K562 (cell line): ENCODE data around the gene FOCAD. TPM values are rescaled to one million over a fixed set of nuclear protein-coding genes. Genes with fewer than 3 reads are reported as not detected.

Source experiments
- ATAC-seq: fragments of 200-7000 bp; cut with Tn5 transposase; 3 replicates; pipeline ENCODE4 v1.9.1; 2020; ENCODE audit warnings: moderate library complexity
- BruUV-seq: library from RNA; stranded (reverse); fragments of 400-500 nt; replicated peaks from 2 replicates; lab custom pipeline; 2021; lab: Mats Ljungman, UMichigan
- CTCF ChIA-PET: fragments of 300-600 bp; formaldehyde crosslinking; extraction: SDS; loops from one replicate; lab custom pipeline; 2021; ENCODE audit warnings: low intra/inter-chr PET ratio; lab: Yijun Ruan, JAX
- POLR2A ChIA-PET: fragments of 300-600, 350-650 bp; sonication (Branson Sonifier 250); formaldehyde crosslinking; extraction: SDS; loops from one replicate; lab custom pipeline; 2021; ENCODE audit warnings: antibody characterized with exemption, inconsistent platforms; lab: Yijun Ruan, JAX
- DNase-seq, 4 experiments: peaks; one replicate each; pipeline versions ENCODE4 v3.0.0 to v3.0.0-alpha.2; 2011 to 2018; ENCODE audit warnings: low spot score in 3 of 4, mixed read lengths in 3 of 4; ENCODE audit errors: extremely low read depth in 1 of 4
- FAIRE-seq: peaks from 2 replicates; lab custom pipeline; 2011; peaks lifted over from hg19 to GRCh38; lab: Jason Lieb, UNC
- H2AFZ ChIP-seq: 2 replicates; pipeline ENCODE4 v1.6.0; 2011; ENCODE audit warnings: low read depth, low read length, control low read depth, inconsistent platforms
- H3K27ac ChIP-seq: fragments of 200-600 bp; 3 replicates; pipeline ENCODE4 v1.8.0; 2011; ENCODE audit warnings: low read depth, mild to moderate bottlenecking, control low read depth, inconsistent platforms, low read length, moderate library complexity, mixed read lengths; ENCODE audit errors: extremely low read depth
- H3K27me3 ChIP-seq, 2 experiments: fragments of 300-600 bp in 1 of 2; 2 replicates in 1 of 2; 3 replicates in 1 of 2; pipeline versions ENCODE4 v1.6.0 to v1.8.0; 2011; ENCODE audit warnings: inconsistent platforms in 2 of 2, low read length in 2 of 2, mild to moderate bottlenecking in 1 of 2, mixed read lengths in 1 of 2, moderate library complexity in 1 of 2; ENCODE audit not compliant: control insufficient read depth in 2 of 2, insufficient read depth in 2 of 2
- H3K36me3 ChIP-seq: fragments of 300-600 bp; 3 replicates; pipeline ENCODE4 v1.8.0; 2011; ENCODE audit warnings: mild to moderate bottlenecking, low read length, inconsistent platforms; ENCODE audit not compliant: control insufficient read depth, insufficient read depth
- H3K4me1 ChIP-seq, 2 experiments: fragments of 200-600 bp in 1 of 2; replicated peaks in 1 of 2; 2 replicates in 1 of 2; 3 replicates in 1 of 2; pipeline versions ENCODE4 v1.5.1 to v1.8.0; 2011; ENCODE audit warnings: inconsistent platforms in 2 of 2, low read length in 2 of 2, mild to moderate bottlenecking in 1 of 2, mixed read lengths in 1 of 2, moderate library complexity in 1 of 2; ENCODE audit not compliant: control insufficient read depth in 2 of 2, insufficient read depth in 2 of 2
- H3K4me2 ChIP-seq: 2 replicates; pipeline ENCODE4 v1.6.1; 2011; ENCODE audit warnings: low read length, control low read depth, inconsistent platforms, mixed read lengths; ENCODE audit not compliant: insufficient read depth
- H3K4me3 ChIP-seq: fragments of 200-600 bp; sonication (generic), shearing (Covaris generic); 2 replicates; pipeline ENCODE4 v1.5.1; 2016; ENCODE audit warnings: control low read depth, inconsistent platforms
- H3K79me2 ChIP-seq: fragments of 200-600 bp; 3 replicates; pipeline ENCODE4 v1.8.0; 2011; ENCODE audit warnings: low read length, inconsistent platforms; ENCODE audit not compliant: control insufficient read depth, insufficient read depth
- H3K9ac ChIP-seq, 2 experiments: 2 replicates each; pipeline versions ENCODE4 v1.6.0 to v1.6.1; 2011; ENCODE audit warnings: low read depth in 2 of 2, low read length in 2 of 2, control low read depth in 1 of 2, inconsistent platforms in 1 of 2, mild to moderate bottlenecking in 1 of 2, mixed read lengths in 1 of 2; ENCODE audit not compliant: insufficient read depth in 1 of 2
- H3K9me1 ChIP-seq: one replicate; pipeline ENCODE4 v1.6.0; 2011; ENCODE audit warnings: inconsistent platforms, mild to moderate bottlenecking, low read length, moderate library complexity; ENCODE audit not compliant: control insufficient read depth, insufficient read depth
- H3K9me3 ChIP-seq: replicated peaks from 2 replicates; pipeline ENCODE4 v1.5.1; 2011; ENCODE audit warnings: low read depth, low read length, inconsistent platforms; ENCODE audit not compliant: control insufficient read depth, insufficient read depth
- H4K20me1 ChIP-seq: replicated peaks from 2 replicates; pipeline ENCODE4 v1.6.1; 2011; ENCODE audit warnings: low read length, inconsistent platforms, mixed read lengths; ENCODE audit not compliant: control insufficient read depth, insufficient read depth
- CREBBP ChIP-seq: IDR thresholded peaks from one replicate; pipeline ENCODE4 v1.6.1; 2012; ENCODE audit warnings: low read depth, mild to moderate bottlenecking, control low read depth, inconsistent platforms, low read length
- ELF1 ChIP-seq: fragments of 200-800 bp; sonication (Bioruptor generic); IDR thresholded peaks from 2 replicates; pipeline ENCODE4 v1.6.1; 2016; ENCODE audit warnings: missing genetic modification characterization, missing compliant biosample characterization
- ILF3 ChIP-seq: fragments of 450-650 bp; IDR thresholded peaks from 2 replicates; pipeline ENCODE4 v1.6.1; 2018; ENCODE audit warnings: antibody characterized with exemption, mild to moderate bottlenecking, moderate library complexity, borderline replicate concordance
- RB1 ChIP-seq: fragments of 450-650 bp; IDR thresholded peaks from 2 replicates; pipeline ENCODE4 v1.6.1; 2017; ENCODE audit warnings: low read depth, mild to moderate bottlenecking
- YBX1 ChIP-seq: fragments of 450-650 bp; IDR thresholded peaks from 2 replicates; pipeline ENCODE4 v1.7.1; 2016; ENCODE audit warnings: mild to moderate bottlenecking
- ZEB2 ChIP-seq: fragments of 450-650 bp; IDR thresholded peaks from 2 replicates; pipeline ENCODE4 v1.6.1; 2016
- ZNF175 ChIP-seq: fragments of 200-800 bp; sonication (Bioruptor generic); IDR thresholded peaks from 2 replicates; pipeline ENCODE4 v1.6.1; 2016; ENCODE audit warnings: low read depth, mild to moderate bottlenecking, missing genetic modification characterization, missing compliant biosample characterization
- WGBS: fragments of 100-300 bp; shearing (Covaris generic); methylation state at CpG from one replicate; pipeline ENCODE4 v1.1.6; 2016; ENCODE audit warnings: low coverage, mixed read lengths; ENCODE audit not compliant: insufficient coverage; ENCODE audit errors: missing lambda C conversion rate; 5-methylcytosine and 5-hydroxymethylcytosine counted together
- in situ Hi-C: fragments of 300-500 bp; cut with MboI; formaldehyde crosslinking; loops from 4 replicates; pipeline ENCODE4 v1.15.0; 2018; ENCODE audit warnings: inconsistent platforms, mixed read lengths
- intact Hi-C: fragments of 100-400 bp; cut with micrococcal nuclease; formaldehyde crosslinking; loops from 2 replicates; pipeline ENCODE4 v1.14.2; 2022
- polyA plus RNA-seq, 8 experiments: library from polyadenylated mRNA; depleted of rRNA in 4 of 8; stranded (reverse) in 5 of 8; unstranded in 3 of 8; fragments of >200 nt; fragmentation: Nextera tagmentation in 2 of 8; fragmentation: Illumina TruSeq in 1 of 8; extraction: Ambion mirVana in 2 of 8; extraction: Trizol in 1 of 8; gene quantifications; 2 replicates each; pipeline versions ENCODE4 v1.2.1 to v1.2.3, GENCODE V29; 2011 to 2014; ENCODE audit warnings: inconsistent platforms in 1 of 8, missing spikeins in 1 of 8
- total RNA-seq, 7 experiments: library from RNA; depleted of rRNA in 6 of 7; stranded (reverse); fragments of >200 nt in 6 of 7; fragmentation: Illumina TruSeq in 2 of 7; extraction: Trizol in 2 of 7; gene quantifications; 2 replicates each; pipeline versions ENCODE4 v1.2.1 to v1.2.3, GENCODE V29; 2011 to 2021; ENCODE audit warnings: low replicate concordance in 1 of 7
- TF ChIP-seq, protein P1 (sequence below): sonication (generic); IDR thresholded peaks from 2 replicates; pipeline ENCODE4 v1.6.1; 2016
- TF ChIP-seq, protein P2 (sequence below): IDR thresholded peaks from 2 replicates; pipeline ENCODE4 v1.6.1; 2014; ENCODE audit warnings: antibody characterized with exemption
- TF ChIP-seq, protein P3 (sequence below), 2 experiments: fragments of 150-350 bp in 1 of 2; IDR thresholded peaks; 2 replicates each; pipeline ENCODE4 v1.6.1; 2012 to 2016; ENCODE audit warnings: low read depth in 2 of 2, low read length in 2 of 2, mild to moderate bottlenecking in 1 of 2, moderate library complexity in 1 of 2
- TF ChIP-seq, protein P4 (sequence below): sonication (generic); formaldehyde crosslinking; IDR thresholded peaks from 2 replicates; pipeline ENCODE4 v1.9.0; 2022; ENCODE audit warnings: mild to moderate bottlenecking, missing genetic modification reagents
- TF ChIP-seq, protein P5 (sequence below), 3 experiments: fragments of 200-800 bp in 1 of 3; fragments of 250-450 bp in 1 of 3; fragments of 450-650 bp in 1 of 3; sonication (Bioruptor Pico) in 1 of 3; sonication (Bioruptor generic) in 1 of 3; formaldehyde crosslinking in 1 of 3; IDR thresholded peaks; 2 replicates each; pipeline versions ENCODE4 v1.6.1 to v1.8.0; 2016 to 2022; ENCODE audit warnings: mild to moderate bottlenecking in 2 of 3, missing genetic modification characterization in 2 of 3, missing compliant biosample characterization in 1 of 3, moderate library complexity in 1 of 3

Gene FOCAD
- total and polyA plus RNA-seq, 9 of the 15 experiments (the other 6 are each of a cell fraction or from before 2014, with no cell fraction given), result 0.13 to 2.4 (median 1.6) TPM

DNA sequence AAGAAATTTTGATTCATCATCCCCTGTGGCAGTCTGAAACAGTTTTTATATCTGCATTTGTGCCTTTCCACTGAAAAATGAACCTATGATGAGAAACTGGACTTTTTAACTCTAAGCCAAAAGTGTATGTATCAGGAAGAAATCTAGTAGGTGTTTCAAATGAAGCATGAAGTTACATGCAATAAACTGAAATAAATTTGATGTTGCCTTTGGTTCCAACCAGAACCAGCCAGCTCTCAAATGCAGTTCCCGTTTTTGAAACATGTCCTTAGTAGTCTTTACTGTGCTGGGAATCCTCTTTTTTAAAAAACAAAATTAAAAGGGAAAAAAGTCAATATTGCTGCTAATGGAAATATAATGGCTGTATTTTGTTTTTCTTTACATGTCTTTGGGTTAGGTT, 303.5 kb downstream of the FOCAD start:
- BruUV-seq, result no TSS peak
- Histone ChIP-seq H4K20me1 (no peaks in the 10 kb centered on the region), H3K4me1 (no peaks in the 10 kb centered on the region), H3K79me2 (no peaks in the 10 kb centered on the region), H3K9me1 (no peaks in the 10 kb centered on the region), H3K4me2 (no peak overlapping the region), H3K9ac (no peak overlapping the region), H3K4me3 (no peak overlapping the region), H3K36me3 (no peaks in the 10 kb centered on the region), H3K27ac (no peak overlapping the region), H3K27me3 (no peaks in the 10 kb centered on the region), H2AFZ (no peak overlapping the region), H3K9me3 (no peaks in the 10 kb centered on the region)
- ChIA-PET CTCF (no interaction called here), POLR2A (no interaction called here)
- no peak for ATAC-seq
- intact Hi-C loops (no loop called here), in situ Hi-C loops (no loop called here)
- DNase-seq, result no peak
- no peak for FAIRE-seq
- WGBS, result no CpG with 5 or more reads among the region's 1 CpG
- no peak for TF ChIP-seq CREBBP
- TF ChIP-seq, protein P1, sequence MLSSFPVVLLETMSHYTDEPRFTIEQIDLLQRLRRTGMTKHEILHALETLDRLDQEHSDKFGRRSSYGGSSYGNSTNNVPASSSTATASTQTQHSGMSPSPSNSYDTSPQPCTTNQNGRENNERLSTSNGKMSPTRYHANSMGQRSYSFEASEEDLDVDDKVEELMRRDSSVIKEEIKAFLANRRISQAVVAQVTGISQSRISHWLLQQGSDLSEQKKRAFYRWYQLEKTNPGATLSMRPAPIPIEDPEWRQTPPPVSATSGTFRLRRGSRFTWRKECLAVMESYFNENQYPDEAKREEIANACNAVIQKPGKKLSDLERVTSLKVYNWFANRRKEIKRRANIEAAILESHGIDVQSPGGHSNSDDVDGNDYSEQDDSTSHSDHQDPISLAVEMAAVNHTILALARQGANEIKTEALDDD, result no peak
- TF ChIP-seq, protein P2, sequence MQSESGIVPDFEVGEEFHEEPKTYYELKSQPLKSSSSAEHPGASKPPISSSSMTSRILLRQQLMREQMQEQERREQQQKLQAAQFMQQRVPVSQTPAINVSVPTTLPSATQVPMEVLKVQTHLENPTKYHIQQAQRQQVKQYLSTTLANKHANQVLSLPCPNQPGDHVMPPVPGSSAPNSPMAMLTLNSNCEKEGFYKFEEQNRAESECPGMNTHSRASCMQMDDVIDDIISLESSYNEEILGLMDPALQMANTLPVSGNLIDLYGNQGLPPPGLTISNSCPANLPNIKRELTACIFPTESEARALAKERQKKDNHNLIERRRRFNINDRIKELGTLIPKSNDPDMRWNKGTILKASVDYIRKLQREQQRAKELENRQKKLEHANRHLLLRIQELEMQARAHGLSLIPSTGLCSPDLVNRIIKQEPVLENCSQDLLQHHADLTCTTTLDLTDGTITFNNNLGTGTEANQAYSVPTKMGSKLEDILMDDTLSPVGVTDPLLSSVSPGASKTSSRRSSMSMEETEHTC, result no peak
- no peak for TF ChIP-seq ZNF175 (CRISPR knock-in tag)
- TF ChIP-seq ELF1 (tag), result no peak
- TF ChIP-seq, protein P3, sequence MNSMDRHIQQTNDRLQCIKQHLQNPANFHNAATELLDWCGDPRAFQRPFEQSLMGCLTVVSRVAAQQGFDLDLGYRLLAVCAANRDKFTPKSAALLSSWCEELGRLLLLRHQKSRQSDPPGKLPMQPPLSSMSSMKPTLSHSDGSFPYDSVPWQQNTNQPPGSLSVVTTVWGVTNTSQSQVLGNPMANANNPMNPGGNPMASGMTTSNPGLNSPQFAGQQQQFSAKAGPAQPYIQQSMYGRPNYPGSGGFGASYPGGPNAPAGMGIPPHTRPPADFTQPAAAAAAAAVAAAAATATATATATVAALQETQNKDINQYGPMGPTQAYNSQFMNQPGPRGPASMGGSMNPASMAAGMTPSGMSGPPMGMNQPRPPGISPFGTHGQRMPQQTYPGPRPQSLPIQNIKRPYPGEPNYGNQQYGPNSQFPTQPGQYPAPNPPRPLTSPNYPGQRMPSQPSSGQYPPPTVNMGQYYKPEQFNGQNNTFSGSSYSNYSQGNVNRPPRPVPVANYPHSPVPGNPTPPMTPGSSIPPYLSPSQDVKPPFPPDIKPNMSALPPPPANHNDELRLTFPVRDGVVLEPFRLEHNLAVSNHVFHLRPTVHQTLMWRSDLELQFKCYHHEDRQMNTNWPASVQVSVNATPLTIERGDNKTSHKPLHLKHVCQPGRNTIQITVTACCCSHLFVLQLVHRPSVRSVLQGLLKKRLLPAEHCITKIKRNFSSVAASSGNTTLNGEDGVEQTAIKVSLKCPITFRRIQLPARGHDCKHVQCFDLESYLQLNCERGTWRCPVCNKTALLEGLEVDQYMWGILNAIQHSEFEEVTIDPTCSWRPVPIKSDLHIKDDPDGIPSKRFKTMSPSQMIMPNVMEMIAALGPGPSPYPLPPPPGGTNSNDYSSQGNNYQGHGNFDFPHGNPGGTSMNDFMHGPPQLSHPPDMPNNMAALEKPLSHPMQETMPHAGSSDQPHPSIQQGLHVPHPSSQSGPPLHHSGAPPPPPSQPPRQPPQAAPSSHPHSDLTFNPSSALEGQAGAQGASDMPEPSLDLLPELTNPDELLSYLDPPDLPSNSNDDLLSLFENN (IDR thresholded peaks at IDR 0.05; ENCODE audit: low read depth in 2 of 2, low read length in 2 of 2), result no peak
- TF ChIP-seq, protein P4, sequence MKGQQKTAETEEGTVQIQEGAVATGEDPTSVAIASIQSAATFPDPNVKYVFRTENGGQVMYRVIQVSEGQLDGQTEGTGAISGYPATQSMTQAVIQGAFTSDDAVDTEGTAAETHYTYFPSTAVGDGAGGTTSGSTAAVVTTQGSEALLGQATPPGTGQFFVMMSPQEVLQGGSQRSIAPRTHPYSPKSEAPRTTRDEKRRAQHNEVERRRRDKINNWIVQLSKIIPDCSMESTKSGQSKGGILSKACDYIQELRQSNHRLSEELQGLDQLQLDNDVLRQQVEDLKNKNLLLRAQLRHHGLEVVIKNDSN (CRISPR knock-in tag), result no peak
- TF ChIP-seq ILF3, result no peak
- TF ChIP-seq, protein P5, sequence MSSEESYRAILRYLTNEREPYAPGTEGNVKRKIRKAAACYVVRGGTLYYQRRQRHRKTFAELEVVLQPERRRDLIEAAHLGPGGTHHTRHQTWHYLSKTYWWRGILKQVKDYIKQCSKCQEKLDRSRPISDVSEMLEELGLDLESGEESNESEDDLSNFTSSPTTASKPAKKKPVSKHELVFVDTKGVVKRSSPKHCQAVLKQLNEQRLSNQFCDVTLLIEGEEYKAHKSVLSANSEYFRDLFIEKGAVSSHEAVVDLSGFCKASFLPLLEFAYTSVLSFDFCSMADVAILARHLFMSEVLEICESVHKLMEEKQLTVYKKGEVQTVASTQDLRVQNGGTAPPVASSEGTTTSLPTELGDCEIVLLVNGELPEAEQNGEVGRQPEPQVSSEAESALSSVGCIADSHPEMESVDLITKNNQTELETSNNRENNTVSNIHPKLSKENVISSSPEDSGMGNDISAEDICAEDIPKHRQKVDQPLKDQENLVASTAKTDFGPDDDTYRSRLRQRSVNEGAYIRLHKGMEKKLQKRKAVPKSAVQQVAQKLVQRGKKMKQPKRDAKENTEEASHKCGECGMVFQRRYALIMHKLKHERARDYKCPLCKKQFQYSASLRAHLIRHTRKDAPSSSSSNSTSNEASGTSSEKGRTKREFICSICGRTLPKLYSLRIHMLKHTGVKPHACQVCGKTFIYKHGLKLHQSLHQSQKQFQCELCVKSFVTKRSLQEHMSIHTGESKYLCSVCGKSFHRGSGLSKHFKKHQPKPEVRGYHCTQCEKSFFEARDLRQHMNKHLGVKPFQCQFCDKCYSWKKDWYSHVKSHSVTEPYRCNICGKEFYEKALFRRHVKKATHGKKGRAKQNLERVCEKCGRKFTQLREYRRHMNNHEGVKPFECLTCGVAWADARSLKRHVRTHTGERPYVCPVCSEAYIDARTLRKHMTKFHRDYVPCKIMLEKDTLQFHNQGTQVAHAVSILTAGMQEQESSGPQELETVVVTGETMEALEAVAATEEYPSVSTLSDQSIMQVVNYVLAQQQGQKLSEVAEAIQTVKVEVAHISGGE (CRISPR knock-in tag; IDR thresholded peaks at IDR 0.05), result no peak
- no peak for TF ChIP-seq ZEB2
- no peak for TF ChIP-seq RB1
- no peak for TF ChIP-seq YBX1
